ENCODE data around the gene GDAP2. TPM values are rescaled to one million over a fixed set of nuclear protein-coding genes. Genes with fewer than 3 reads are reported as not detected.
"Not testable (repeated sequence)": the region's sequence is repeated elsewhere in the genome, so short reads cannot be mapped to it uniquely, and the experiment has no call there.

The GDAP2 gene
- total RNA-seq, 2 donors from 2014 or later, result 26.1 to 37.2 TPM

DNA sequence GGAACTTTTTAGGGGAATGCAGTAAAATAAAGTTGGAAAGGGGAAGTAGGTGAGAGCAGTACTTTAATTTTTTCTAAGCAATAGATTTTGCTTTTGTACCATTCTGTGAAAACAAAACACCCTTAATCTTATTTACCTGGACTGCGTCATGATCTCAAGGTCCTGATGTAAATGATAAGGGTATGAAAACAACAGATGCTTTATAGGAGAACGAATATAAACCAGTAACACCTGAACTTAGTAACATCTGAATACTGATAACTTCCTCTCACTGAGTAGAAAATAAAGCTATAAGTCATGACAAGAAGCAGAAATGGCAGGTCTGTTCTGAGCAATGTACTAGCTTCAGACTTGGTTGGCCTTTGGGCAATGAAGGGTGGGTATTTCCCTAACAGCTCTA is 77.7 kb downstream of the GDAP2 start:
- intact Hi-C loops (cut with DNase I), result no loop called here
- no peak for DNase-seq (ENCODE audit: low spot score)

DNA sequence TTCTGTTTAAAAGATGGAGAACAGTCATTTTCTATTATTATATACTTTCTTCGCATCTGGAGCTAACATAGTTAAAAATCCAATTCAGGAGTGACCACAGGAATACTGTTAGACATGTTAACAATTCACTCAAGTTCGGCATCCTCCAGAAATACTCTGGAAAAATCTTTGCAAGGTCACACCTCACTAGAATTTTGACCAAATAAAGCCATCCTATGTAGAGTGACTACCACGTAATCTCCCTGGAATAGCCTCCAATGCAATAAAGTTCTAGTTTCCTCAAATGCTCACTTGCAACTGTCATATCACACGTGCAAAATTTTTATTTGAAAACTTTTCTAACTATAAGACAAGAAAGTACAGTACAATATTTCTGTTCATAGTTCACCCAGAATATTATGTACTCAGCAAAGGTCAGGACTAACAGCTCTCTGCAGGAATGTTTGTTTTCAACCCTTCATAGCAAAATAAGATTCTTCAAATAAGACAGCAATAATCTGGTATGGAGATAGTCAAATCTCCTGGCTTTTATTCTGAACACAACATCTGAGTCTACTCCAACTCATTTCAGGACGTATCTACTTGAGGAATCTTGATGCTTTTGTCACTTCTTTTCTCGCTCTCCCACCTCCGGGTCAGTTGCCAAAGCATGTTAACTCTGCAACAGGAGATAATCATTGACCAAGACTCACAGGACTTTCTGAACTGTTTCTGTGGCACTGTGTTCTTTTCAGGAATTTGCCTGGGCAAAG is 82.6 kb downstream of the GDAP2 start:
- DNase-seq (ENCODE audit: low spot score), result no peak
- intact Hi-C loops (cut with DNase I), result no loop called here

DNA sequence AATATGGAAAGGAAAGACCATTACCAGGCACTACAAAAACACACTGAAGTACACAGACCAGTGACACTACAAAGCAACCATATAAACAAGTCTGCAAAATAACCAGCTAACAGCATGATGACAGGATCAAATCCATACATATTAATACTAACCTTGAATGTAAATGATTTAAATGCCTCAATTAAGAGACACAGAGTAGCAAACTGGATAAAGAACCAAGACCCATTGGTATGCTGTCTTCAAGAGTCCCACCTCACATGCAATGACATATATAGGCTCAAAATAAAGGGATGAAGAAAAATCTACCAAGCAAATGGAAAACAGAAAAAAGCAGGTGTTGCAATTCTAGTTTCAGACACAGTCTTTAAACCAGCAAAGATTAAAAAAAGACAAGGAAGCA is 84.9 kb downstream of the GDAP2 start:
- DNase-seq (ENCODE audit: low spot score); intact Hi-C loops (cut with DNase I): not testable (repeated sequence)

DNA sequence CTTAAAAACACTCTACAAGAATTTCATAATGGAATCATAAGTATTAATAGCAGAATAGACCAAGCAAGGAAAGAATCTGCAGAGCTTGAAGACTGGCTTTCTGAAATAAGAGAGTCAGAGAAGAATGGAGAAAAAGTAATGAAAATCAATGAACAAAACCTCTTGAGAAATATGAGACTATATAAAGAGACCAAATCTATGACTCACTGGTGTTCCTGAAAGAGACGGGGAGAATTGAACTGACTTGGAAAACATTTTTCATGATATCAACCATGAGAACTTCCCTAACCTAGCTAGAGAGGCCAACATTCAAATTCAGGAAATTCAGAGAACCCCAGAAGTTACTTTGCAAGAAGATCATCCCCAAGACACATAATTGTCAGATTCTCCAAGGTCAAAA is 85.6 kb downstream of the GDAP2 start:
- no peak for DNase-seq (ENCODE audit: low spot score)
- intact Hi-C loops (cut with DNase I), result no loop called here

GRCh38 chr1:117842408-117843170 is 86.8 kb downstream of the GDAP2 start:
- DNase-seq (ENCODE audit: low spot score), result no peak
- intact Hi-C loops (cut with DNase I), result no loop called here

GRCh38 chr1:117841117-117841650 is 88.2 kb downstream of the GDAP2 start:
- DNase-seq (ENCODE audit: low spot score), result no peak
- intact Hi-C loops (cut with DNase I), result no loop called here

DNA sequence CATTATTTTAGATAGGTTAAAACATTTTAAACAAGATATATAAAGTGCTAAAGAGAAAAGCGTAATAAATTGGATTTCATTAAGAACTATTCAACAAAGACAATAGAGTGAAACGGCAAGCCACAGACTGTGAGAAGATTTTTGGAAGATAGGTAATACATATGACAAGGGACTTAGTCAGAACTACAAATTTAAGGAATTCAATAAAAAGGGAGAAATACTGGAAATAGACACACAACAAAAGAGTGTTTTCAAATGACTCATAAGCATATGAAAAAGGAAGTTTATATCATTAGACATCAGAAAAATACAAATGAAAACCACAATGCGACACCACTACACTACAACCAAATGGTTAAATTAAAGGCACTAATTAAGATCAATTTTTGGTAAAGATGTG is 90.5 kb downstream of the GDAP2 start:
- DNase-seq (ENCODE audit: low spot score), result no peak
- intact Hi-C loops (cut with DNase I), result no loop called here

DNA sequence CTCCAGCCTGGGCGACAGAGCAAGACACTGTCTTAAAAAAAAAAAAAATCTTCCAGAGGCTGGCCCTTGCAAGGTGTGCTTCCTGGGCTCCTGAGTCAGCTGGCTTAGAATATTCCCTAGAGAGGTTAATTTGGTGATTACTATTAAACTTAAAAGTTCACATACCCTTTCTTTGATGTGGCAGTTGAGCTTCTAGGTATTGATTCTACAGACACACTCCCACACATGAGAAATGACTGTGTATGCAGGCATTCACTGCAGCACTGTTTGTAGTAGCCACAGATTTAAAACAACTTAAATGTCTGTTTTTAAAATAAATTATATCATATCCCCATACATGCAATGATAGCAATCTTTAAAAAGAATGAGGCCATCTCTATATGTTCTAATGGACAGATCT is 93.4 kb downstream of the GDAP2 start:
- intact Hi-C loops (cut with DNase I), result no loop called here
- no peak for DNase-seq (ENCODE audit: low spot score)

- DNase-seq (ENCODE audit: low spot score), result no peak
- intact Hi-C loops (cut with DNase I), result no loop called here
These were observed 95.0 kb downstream of the GDAP2 start for GRCh38 chr1:117834416-117834815.

- no peak for DNase-seq (ENCODE audit: low spot score)
- intact Hi-C loops (cut with DNase I), result no loop called here
These were observed 97.0 kb downstream of the GDAP2 start for GRCh38 chr1:117832453-117832852.

GRCh38 chr1:117830222-117830621 is 99.2 kb downstream of the GDAP2 start:
- intact Hi-C loops (cut with DNase I), result no loop called here
- no peak for DNase-seq (ENCODE audit: low spot score)

DNA sequence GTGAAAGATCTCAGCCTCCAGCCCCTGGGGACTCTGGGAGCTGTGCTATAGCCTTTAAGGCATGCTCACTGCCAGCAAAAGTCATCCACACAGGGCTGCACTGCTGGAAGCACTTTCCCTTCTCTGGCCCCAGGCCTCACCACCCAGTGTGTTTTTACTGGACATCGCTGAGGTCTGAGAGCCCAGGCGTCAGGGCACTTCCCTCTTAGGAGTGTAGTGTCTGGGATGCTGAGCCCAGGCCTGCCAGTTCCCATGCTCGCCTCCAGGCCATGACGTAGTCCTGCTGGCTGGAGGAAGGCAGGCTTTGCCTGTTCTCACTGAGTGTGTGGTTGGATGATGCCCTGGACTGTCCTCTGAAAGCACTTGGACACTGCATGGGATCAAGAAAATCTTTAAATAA is 101.2 kb downstream of the GDAP2 start:
- intact Hi-C loops (cut with DNase I), result no loop called here
- peak; percentile 97 for DNase-seq (ENCODE audit: low spot score)

DNA sequence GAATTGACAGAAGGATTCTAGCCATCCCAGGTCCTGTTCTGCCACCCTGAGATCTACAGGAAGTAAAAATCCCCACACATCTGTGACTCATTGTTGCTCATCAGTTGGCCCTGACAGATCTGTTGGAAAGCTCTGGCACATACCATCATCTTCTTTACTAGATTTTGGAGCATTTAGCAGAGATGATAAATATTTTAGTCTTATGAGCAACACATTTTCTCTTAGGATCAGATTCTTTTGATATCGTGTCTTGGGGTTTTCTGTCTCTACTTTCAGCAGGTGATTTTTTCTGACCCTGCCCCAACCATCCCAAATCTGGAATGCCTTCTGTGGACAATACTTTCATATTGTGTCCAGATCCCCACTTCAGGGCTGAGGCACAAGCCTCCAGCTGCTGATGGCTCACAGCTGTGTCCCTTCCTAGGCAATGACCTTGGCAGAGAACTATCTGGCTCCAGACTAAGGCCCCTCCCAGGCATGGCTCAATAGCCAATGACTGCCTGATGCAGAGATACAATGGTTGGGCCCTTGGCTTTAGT is 102.8 kb downstream of the GDAP2 start:
- DNase-seq (ENCODE audit: low spot score), result peak; percentile 85
- intact Hi-C loops (cut with DNase I), result no loop called here

DNA sequence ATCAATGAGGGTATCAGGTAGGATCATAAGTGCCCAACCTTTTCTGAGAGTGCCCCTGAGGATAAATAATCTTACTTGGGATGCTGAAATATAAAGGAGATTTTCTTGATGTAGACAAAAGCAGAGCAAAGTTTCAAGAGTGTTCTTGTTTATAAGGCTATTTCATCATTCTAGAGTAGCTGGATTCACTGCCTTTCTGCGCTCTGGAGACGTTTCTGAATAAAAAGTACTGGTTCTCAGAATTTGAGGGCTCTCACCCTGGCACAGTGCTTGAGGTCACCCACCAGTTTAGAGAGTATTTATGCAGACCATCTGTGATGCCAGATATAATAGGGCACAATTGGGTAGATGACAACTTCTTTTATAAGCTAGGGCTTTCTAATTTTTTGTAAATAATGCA is 103.3 kb downstream of the GDAP2 start:
- intact Hi-C loops (cut with DNase I), result no loop called here

GRCh38 chr1:117825414-117825813 is 104.0 kb downstream of the GDAP2 start:
- intact Hi-C loops (cut with DNase I), result no loop called here
- no peak for DNase-seq (ENCODE audit: low spot score)

More for the DNA sequence above, 103.3 kb downstream of the GDAP2 start:
- DNase-seq (ENCODE audit: low spot score), result no peak

- intact Hi-C loops (cut with DNase I), result no loop called here
- no peak for DNase-seq (ENCODE audit: low spot score)
These were observed 104.8 kb downstream of the GDAP2 start for GRCh38 chr1:117824616-117825015.

GRCh38 chr1:117821774-117822482 is 107.5 kb downstream of the GDAP2 start:
- intact Hi-C loops (cut with DNase I), result no loop called here
- no peak for DNase-seq (ENCODE audit: low spot score)

GRCh38 chr1:117821382-117821755 is 108.1 kb downstream of the GDAP2 start:
- no peak for DNase-seq (ENCODE audit: low spot score)
- intact Hi-C loops (cut with DNase I), result no loop called here

- DNase-seq (ENCODE audit: low spot score), result peak; percentile 78
- intact Hi-C loops (cut with DNase I), result no loop called here
These were observed 108.6 kb downstream of the GDAP2 start for GRCh38 chr1:117820694-117821381.
